GM10266 (cell line): Measurements from ENCODE around the gene YAF2.

Source experiments
- DNase-seq: peaks from one replicate; pipeline ENCODE4 v3.0.0; 2012; ENCODE audit errors: extremely low spot score
- CTCF ChIP-seq: IDR thresholded peaks from 2 replicates; pipeline ENCODE4 v1.5.1; 2012; ENCODE audit warnings: mild to moderate bottlenecking, low read depth; ENCODE audit not compliant: control insufficient read depth, insufficient read depth; ENCODE audit errors: missing control alignments

The YAF2 gene

GRCh38 chr12:42178101-42178500 is 59.9 kb downstream of the YAF2 start:
- DNase-seq, result no peak
- TF ChIP-seq CTCF, result no peak

DNA sequence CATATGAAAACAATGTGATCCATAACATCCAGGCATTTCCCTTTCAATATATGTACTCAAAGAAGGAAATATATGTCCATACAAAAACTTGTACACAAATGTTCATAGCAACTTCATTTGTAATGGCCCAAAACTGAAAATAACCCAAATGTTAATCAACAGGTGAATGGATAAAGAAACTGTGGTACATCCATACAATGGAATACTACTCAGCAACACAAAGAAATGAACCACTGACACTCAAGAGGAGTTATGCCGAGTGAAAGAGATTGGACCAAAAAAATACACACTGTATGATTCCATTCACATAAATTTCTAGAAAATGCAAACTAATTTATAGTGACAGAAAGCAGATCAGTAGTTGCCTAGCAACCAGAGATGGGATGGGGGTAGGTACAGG is 63.1 kb downstream of the YAF2 start:
- DNase-seq, result no peak
- TF ChIP-seq CTCF, result no peak

DNA sequence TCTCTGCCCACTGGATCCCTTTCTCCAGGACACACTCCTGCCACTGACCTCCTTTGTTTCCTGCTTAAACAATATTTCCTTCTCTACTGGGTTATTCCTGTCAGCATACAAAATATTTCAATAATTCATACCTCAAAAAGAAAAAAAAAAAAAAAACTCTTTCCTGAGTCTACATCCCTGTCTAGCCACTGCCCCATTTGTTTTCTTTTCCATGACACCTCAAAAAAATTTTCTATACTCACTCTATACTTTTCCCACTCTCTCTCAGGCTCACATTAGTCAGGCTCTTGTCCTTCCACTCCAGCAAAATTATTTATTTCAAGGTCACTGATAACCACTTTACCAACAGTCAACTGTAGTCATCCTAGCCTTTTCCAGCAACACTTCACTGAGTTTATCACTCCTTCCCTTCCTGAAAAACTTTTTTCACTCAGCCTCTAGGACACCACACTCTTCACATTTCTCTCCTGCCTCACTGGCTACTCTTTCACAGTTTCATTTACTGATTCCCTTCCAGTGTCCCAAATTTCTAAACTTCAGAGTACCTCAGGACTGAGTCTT is 64.0 kb downstream of the YAF2 start:
- no peak for DNase-seq
- TF ChIP-seq CTCF, result no peak

- no peak for TF ChIP-seq CTCF
- DNase-seq, result no peak
These were observed 65.4 kb downstream of the YAF2 start for GRCh38 chr12:42172441-42173210.

GRCh38 chr12:42167711-42168110 is 70.3 kb downstream of the YAF2 start:
- TF ChIP-seq CTCF, result no peak
- DNase-seq, result no peak

DNA sequence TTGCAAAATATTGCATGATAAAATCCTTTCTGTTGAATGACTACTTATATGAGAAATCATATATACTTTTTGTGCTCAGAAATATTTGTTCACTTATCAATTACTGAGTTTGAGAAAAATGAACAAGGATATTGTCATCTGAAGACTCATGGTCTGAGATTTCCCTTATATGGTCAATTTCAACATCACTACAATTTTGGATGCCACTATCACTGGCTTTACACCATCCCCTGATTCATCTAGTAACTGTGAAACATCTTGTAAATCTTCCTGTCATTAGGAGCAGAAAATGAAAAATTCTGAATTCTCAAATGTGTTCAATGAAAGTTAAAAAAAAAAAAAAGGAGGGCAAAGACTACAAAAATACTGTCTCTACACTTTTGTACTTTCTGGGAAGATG is 71.5 kb downstream of the YAF2 start:
- no peak for TF ChIP-seq CTCF
- DNase-seq, result no peak

DNA sequence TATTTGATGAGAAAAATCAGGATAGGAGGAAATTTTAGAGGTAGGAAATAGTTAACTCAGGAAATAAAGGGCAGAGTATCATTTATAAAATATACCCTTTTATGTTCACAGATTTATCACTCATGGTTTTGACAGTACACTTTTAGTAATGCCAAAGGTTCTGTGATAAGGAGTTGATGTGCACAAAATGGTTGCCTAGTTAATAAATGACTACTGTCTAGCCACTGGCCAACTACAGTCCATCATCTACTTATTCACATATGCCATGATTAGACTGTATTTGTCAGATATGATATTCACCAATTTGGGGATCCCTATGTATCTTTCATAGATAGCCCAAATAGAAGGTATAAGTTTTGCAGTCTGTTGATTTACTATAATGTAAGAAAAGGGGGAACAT is 74.1 kb downstream of the YAF2 start:
- no peak for DNase-seq
- no peak for TF ChIP-seq CTCF
